MM.1S (cell line): ENCODE measurements around the gene CDH4.

Experiments
- DNase-seq: peaks from one replicate; pipeline ENCODE4 v3.0.0-alpha.2; 2015
- H2AFZ ChIP-seq: fragments of 300-600 bp; sonication (generic); 2 replicates; pipeline ENCODE4 v1.6.0; 2016; ENCODE audit warnings: antibody characterized with exemption, low read length
- H3F3A ChIP-seq: fragments of 300-600 bp; sonication (generic); 2 replicates; pipeline ENCODE4 v1.6.1; 2016; ENCODE audit warnings: mild to moderate bottlenecking, antibody characterized with exemption, low read length, moderate library complexity, mixed read lengths; ENCODE audit not compliant: insufficient read depth
- H3K27ac ChIP-seq: fragments of 300-600 bp; sonication (generic); 2 replicates; pipeline ENCODE4 v1.5.1; 2016; ENCODE audit warnings: mild to moderate bottlenecking, low read length
- H3K27me3 ChIP-seq: fragments of 300-600 bp; sonication (generic); replicated peaks from 2 replicates; pipeline ENCODE4 v1.6.0; 2016; ENCODE audit warnings: low read length; ENCODE audit not compliant: insufficient read depth
- H3K36me3 ChIP-seq: fragments of 300-600 bp; sonication (generic); replicated peaks from 2 replicates; pipeline ENCODE4 v1.6.1; 2016; ENCODE audit warnings: mild to moderate bottlenecking, low read length, mixed read lengths; ENCODE audit not compliant: insufficient read depth
- H3K4me1 ChIP-seq: fragments of 300-600 bp; sonication (generic); 2 replicates; pipeline ENCODE4 v1.6.1; 2016; ENCODE audit warnings: low read length, mixed read lengths
- H3K4me2 ChIP-seq: fragments of 300-600 bp; sonication (generic); 2 replicates; pipeline ENCODE4 v1.6.0; 2016; ENCODE audit warnings: low read depth, low read length
- H3K4me3 ChIP-seq: fragments of 300-600 bp; sonication (generic); 2 replicates; pipeline ENCODE4 v1.5.1; 2016; ENCODE audit warnings: low read length, mixed read lengths
- H3K79me2 ChIP-seq: fragments of 300-600 bp; sonication (generic); 2 replicates; pipeline ENCODE4 v1.6.1; 2016; ENCODE audit warnings: mixed run types, low read length, mixed read lengths
- H3K9ac ChIP-seq: fragments of 300-600 bp; sonication (generic); 2 replicates; pipeline ENCODE4 v1.6.1; 2016; ENCODE audit warnings: low read length, mixed read lengths
- H3K9me2 ChIP-seq: fragments of 300-600 bp; sonication (generic); replicated peaks from 2 replicates; pipeline ENCODE4 v1.6.1; 2016; ENCODE audit warnings: mild to moderate bottlenecking, low read length, mixed read lengths; ENCODE audit not compliant: insufficient read depth
- H3K9me3 ChIP-seq: fragments of 300-600 bp; sonication (generic); replicated peaks from 2 replicates; pipeline ENCODE4 v1.6.1; 2016; ENCODE audit warnings: mild to moderate bottlenecking, low read length, mixed read lengths; ENCODE audit not compliant: insufficient read depth
- H4K20me1 ChIP-seq: fragments of 300-600 bp; sonication (generic); 2 replicates; pipeline ENCODE4 v1.6.1; 2016; ENCODE audit warnings: mild to moderate bottlenecking, low read length, moderate library complexity, mixed read lengths; ENCODE audit not compliant: insufficient read depth
- EZH2 ChIP-seq: fragments of 300-600 bp; sonication (generic); optimal IDR thresholded peaks from 2 replicates; pipeline ENCODE3; 2017; ENCODE audit warnings: low read depth, mild to moderate bottlenecking, antibody characterized with exemption, low read length, mixed read lengths
- EZH2phosphoT487 ChIP-seq: fragments of 300-600 bp; sonication (generic); IDR thresholded peaks from 2 replicates; pipeline ENCODE4 v1.6.1; 2018; ENCODE audit warnings: antibody characterized with exemption, low read length
- TF ChIP-seq, protein P1 (sequence below): fragments of 300-600 bp; sonication (generic); IDR thresholded peaks from 2 replicates; pipeline ENCODE4 v1.5.1; 2016; ENCODE audit warnings: antibody characterized with exemption, low read length, mixed read lengths

The CDH4 gene

DNA sequence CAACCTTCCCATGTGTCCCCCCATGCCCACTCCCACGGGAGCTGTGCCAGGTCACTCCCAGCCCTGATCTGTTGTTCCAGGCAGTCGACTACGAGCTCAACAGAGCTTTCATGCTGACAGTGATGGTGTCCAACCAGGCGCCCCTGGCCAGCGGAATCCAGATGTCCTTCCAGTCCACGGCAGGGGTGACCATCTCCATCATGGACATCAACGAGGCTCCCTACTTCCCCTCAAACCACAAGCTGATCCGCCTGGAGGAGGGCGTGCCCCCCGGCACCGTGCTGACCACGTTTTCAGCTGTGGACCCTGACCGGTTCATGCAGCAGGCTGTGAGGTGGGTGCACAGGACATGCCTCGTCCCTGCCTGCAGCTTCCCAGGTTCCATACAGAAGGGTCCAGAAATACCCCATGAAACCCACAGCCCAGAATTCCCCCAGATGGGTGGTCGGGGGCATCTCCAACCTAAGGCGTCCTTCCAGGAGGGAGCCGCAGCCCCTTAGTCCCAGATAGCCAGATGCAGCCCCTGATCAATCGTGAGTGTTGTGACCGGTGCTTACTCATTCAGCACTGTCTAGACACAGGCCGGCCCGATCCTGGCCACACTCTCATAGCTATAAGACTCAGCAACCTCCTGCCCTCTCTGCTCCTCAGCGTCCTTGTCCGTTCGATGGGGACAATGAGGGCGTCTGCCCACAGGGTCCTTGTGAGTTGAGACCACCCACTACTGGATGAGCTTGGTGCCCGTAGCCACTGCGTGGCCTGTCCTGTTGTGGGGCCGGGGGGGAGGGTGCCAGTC, 671.5 kb downstream of the CDH4 start:
- Histone ChIP-seq H3K9me3 (no peaks in the 10 kb centered on the region), H3K9ac (no peak overlapping the region), H3K27me3 (peaks cover 79% of the 10 kb centered on the region), H3F3A (no peaks in the 10 kb centered on the region), H2AFZ (no peak overlapping the region), H3K4me1 (no peaks in the 10 kb centered on the region), H3K9me2 (no peaks in the 10 kb centered on the region), H4K20me1 (no peaks in the 10 kb centered on the region), H3K79me2 (no peaks in the 10 kb centered on the region), H3K27ac (no peak overlapping the region), H3K4me3 (no peak overlapping the region), H3K36me3 (no peaks in the 10 kb centered on the region), H3K4me2 (no peak overlapping the region)
- DNase-seq: no peak
- TF ChIP-seq EZH2 (no peak), EZH2phosphoT487 (no peak)
- TF ChIP-seq, protein P1, sequence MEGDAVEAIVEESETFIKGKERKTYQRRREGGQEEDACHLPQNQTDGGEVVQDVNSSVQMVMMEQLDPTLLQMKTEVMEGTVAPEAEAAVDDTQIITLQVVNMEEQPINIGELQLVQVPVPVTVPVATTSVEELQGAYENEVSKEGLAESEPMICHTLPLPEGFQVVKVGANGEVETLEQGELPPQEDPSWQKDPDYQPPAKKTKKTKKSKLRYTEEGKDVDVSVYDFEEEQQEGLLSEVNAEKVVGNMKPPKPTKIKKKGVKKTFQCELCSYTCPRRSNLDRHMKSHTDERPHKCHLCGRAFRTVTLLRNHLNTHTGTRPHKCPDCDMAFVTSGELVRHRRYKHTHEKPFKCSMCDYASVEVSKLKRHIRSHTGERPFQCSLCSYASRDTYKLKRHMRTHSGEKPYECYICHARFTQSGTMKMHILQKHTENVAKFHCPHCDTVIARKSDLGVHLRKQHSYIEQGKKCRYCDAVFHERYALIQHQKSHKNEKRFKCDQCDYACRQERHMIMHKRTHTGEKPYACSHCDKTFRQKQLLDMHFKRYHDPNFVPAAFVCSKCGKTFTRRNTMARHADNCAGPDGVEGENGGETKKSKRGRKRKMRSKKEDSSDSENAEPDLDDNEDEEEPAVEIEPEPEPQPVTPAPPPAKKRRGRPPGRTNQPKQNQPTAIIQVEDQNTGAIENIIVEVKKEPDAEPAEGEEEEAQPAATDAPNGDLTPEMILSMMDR: no peak

DNA sequence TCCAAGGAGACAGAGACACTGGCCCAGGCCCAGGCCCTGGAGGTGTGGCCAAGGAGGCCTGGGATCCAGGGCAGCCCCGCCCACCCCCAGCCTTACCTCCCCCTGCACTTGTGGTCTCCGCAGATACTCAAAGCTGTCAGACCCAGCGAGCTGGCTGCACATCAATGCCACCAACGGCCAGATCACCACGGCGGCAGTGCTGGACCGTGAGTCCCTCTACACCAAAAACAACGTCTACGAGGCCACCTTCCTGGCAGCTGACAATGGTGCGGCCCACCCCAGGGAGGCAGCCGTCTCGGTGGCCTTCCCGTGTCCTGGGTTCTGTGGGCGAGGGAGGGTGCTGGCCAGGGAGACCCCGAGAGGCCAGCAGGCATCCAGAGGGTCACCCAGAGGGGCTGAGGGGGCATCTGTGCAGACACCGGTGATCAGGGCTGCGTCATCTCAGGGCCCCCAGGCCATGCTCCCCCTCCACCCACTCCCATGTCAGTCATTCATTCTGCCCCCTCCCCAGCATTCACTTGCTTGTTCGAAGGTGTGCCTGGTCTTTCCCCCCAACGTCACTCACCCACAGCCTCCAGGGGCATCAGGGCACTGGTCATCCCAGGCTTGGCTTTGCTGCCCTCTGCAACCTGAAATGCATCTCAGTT, 672.3 kb downstream of the CDH4 start:
- no peaks in the 10 kb centered on the region for H3K36me3 ChIP-seq
- no peak overlapping the region for H3K27ac ChIP-seq
- no peaks in the 10 kb centered on the region for H3K9me2 ChIP-seq
- peaks cover 83% of the 10 kb centered on the region for H3K27me3 ChIP-seq
- H3K4me1 ChIP-seq: no peaks in the 10 kb centered on the region
- H3K4me3 ChIP-seq: no peak overlapping the region
- DNase-seq: no peak
- no peaks in the 10 kb centered on the region for H3K79me2 ChIP-seq
- TF ChIP-seq, protein P1: no peak
- no peak for TF ChIP-seq EZH2phosphoT487
- TF ChIP-seq EZH2: no peak
- no peak overlapping the region for H3K9ac ChIP-seq
- H3F3A ChIP-seq: no peaks in the 10 kb centered on the region
- no peaks in the 10 kb centered on the region for H4K20me1 ChIP-seq
- H3K9me3 ChIP-seq: no peaks in the 10 kb centered on the region
- no peak overlapping the region for H3K4me2 ChIP-seq
- no peak overlapping the region for H2AFZ ChIP-seq

DNA sequence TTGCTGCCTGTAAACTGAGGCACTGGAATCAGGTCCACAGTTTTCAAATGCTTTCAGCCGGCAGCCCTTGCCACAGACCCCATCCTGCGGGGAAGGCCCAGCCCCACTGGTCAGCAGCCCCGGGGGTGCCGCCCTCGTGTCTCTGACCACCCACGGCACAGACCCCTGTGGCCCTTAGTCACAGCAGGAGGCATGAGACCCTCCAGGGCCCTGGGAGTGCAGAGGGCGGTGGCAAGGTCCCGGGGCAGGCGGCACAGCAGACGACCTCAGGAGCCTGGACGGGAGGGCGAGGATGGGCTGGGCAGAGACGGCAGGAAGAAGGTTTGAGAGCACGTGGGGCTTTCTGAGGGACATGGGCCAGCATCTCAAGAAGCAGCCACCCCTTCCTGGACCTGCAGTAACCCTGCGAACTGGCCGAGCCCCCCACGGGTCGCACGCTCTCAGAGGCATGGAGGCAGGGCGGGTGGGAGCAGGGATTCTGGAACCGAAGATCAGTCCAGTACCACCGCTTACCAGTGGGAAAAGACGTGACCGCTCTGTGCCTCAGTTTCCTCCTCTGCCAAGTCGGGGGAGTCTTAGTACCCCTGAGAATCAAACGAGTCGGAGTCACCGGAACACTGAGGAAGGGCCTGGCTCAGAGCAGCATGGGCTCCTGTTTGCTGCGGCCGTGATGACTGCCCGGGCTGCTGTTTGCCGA, 672.9 kb downstream of the CDH4 start:
- Histone ChIP-seq H3K9me3 (no peaks in the 10 kb centered on the region), H3K79me2 (no peaks in the 10 kb centered on the region), H3K4me2 (no peak overlapping the region), H3K4me1 (no peaks in the 10 kb centered on the region), H3F3A (no peaks in the 10 kb centered on the region), H3K27me3 (peaks cover 83% of the 10 kb centered on the region), H3K36me3 (no peaks in the 10 kb centered on the region), H3K9ac (no peak overlapping the region), H3K27ac (no peak overlapping the region), H4K20me1 (no peaks in the 10 kb centered on the region), H3K9me2 (no peaks in the 10 kb centered on the region), H3K4me3 (no peak overlapping the region), H2AFZ (no peak overlapping the region)
- no peak for DNase-seq
- TF ChIP-seq EZH2phosphoT487: no peak
- no peak for TF ChIP-seq EZH2
- TF ChIP-seq, protein P1: no peak
